ENCODE measurements around the gene PCSK6.
A peak's percentile ranks its signal among the peaks of the same experiment; 100 is the strongest.
"Not testable (repeated sequence)": the region's sequence is repeated elsewhere in the genome, so short reads cannot be mapped to it uniquely, and the experiment has no call there.

PCSK6 gene

DNA sequence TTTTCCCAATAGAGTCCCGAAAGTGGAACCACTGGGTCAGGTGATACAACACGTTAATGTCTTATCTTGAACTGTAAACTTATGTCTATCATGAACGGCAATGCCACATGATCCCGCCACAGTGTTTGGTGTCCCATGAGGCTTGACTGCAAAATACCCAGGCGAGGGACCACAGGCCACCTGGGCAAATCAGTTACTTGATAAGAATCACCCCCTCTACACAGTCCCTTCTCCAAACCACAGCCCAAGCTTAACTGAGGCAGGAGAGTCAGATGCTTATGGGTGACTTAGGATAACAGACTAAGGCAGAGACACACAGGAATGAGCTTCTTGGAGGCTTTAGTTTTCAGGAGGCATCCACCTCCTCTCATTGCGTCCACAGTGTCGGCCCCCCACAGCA lies 151.5 kb downstream of the PCSK6 start:
- no peak for TF ChIP-seq HDGF (IDR thresholded peaks at IDR 0.05; ENCODE audit: borderline replicate concordance)
- no peak for TF ChIP-seq L3MBTL2 (conservative IDR thresholded peaks at IDR 0.05)
- TF ChIP-seq, protein P1, sequence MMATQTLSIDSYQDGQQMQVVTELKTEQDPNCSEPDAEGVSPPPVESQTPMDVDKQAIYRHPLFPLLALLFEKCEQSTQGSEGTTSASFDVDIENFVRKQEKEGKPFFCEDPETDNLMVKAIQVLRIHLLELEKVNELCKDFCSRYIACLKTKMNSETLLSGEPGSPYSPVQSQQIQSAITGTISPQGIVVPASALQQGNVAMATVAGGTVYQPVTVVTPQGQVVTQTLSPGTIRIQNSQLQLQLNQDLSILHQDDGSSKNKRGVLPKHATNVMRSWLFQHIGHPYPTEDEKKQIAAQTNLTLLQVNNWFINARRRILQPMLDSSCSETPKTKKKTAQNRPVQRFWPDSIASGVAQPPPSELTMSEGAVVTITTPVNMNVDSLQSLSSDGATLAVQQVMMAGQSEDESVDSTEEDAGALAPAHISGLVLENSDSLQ (IDR thresholded peaks at IDR 0.05), result no peak
- no peak for TF ChIP-seq FOXA1 (IDR thresholded peaks at IDR 0.05)
- no peak for TF ChIP-seq SP1 (IDR thresholded peaks at IDR 0.05)
- TF ChIP-seq CTBP1 (IDR thresholded peaks at IDR 0.05; ENCODE audit: borderline replicate concordance), result no peak
- no peak for TF ChIP-seq BHLHE40 (IDR thresholded peaks at IDR 0.05; ENCODE audit: borderline replicate concordance)
- no peak for TF ChIP-seq ELF4 (IDR thresholded peaks at IDR 0.05)
- TF ChIP-seq FOXM1 (IDR thresholded peaks at IDR 0.05; ENCODE audit: borderline replicate concordance), result no peak
- TF ChIP-seq ZNF384 (IDR thresholded peaks at IDR 0.05), result no peak
- TF ChIP-seq TARDBP (IDR thresholded peaks at IDR 0.05), result no peak
- TF ChIP-seq LEF1 (IDR thresholded peaks at IDR 0.05; ENCODE audit: borderline replicate concordance), result no peak
- no peak for TF ChIP-seq FOXK2 (IDR thresholded peaks at IDR 0.05)
- POLR2A ChIA-PET, result no interaction called here
- CTCF ChIA-PET, result no interaction called here
- DNase-seq (ENCODE audit: extremely low spot score), result no peak

DNA sequence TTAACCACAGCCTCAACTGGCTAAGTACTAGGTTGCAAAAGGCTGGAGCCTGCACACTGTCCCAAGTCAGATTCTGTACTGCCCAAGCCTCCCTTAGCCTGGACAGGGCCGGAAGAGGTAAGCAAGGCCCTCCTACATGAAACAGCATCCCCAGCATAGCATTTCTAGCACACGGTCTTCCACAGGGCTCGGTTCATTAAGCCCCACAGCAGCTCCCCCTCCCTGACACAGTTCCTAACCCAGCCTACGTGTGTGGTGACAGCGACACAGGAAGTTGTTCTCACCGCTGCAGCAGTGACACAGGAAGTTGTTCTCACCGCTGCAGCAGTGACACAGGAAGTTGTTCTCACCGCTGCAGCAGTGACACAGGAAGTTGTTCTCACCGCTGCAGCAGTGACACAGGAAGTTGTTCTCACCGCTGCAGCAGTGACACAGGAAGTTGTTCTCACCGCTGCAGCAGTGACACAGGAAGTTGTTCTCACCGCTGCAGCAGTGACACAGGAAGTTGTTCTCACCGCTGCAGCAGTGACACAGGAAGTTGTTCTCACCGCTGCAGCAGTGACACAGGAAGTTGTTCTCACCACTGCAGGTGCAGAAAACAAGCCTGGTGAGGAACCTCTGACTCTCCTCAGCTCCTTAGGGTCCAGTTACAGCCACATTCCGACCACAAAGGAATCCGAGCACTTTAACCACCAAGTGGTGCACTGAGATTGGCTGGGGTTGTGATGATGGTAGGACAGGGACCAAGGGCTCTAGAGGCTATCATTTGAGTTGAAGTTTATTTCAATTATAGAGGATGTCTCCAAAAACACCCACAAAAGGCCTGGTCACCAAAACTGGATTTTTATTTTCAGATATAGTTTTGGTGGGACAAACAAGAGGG lies 155.4 kb downstream of the PCSK6 start:
- TF ChIP-seq L3MBTL2 (conservative IDR thresholded peaks at IDR 0.05), result peak; percentile 46
- DNase-seq (ENCODE audit: extremely low spot score), result peak; percentile 79
- POLR2A ChIA-PET, result interaction anchor here (0.6 to 1.4 kb wide), 3 partner anchors 38 to 162 kb away, joined by 3 to 4 read pairs (median 3); no protein-coding TSS in a partner anchor
- CTCF ChIA-PET, result not testable (repeated sequence)

DNA sequence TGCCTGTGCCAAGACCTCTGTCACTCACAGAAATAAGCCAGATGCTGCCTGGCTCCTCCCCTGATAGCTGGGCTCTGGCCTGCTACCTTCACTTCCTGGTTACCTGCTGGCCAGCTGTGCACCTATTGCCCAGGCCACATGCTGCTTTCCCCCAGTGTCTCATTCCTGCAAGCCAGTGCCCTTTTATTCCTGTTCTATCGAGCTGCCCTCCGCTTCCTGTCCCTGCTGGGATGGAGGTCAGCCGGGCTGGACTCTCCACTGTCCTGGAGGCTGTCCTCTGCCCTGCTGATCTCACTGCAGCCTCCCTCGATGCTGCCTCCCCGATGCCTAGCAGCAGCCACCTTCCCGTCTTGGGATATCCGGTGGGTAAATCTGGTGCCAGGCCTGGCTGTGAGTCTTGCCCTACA lies 157.4 kb downstream of the PCSK6 start:
- DNase-seq (ENCODE audit: extremely low spot score), result no peak
- ChIA-PET POLR2A (no interaction called here), CTCF (no interaction called here)
- no peak for TF ChIP-seq ZNF384 (IDR thresholded peaks at IDR 0.05)
- no peak for TF ChIP-seq ARNT (IDR thresholded peaks at IDR 0.05)
- TF ChIP-seq L3MBTL2 (conservative IDR thresholded peaks at IDR 0.05), result no peak
- no peak for TF ChIP-seq LEF1 (IDR thresholded peaks at IDR 0.05; ENCODE audit: borderline replicate concordance)
- TF ChIP-seq SUZ12 (IDR thresholded peaks at IDR 0.05), result no peak
- TF ChIP-seq HDGF (IDR thresholded peaks at IDR 0.05; ENCODE audit: borderline replicate concordance), result no peak
- no peak for TF ChIP-seq TARDBP (IDR thresholded peaks at IDR 0.05)
- no peak for TF ChIP-seq SP1 (IDR thresholded peaks at IDR 0.05)
- no peak for TF ChIP-seq FOXA1 (IDR thresholded peaks at IDR 0.05)
- no peak for TF ChIP-seq NFRKB (IDR thresholded peaks at IDR 0.05)
- no peak for TF ChIP-seq ELF4 (IDR thresholded peaks at IDR 0.05)
- TF ChIP-seq, protein P1 (IDR thresholded peaks at IDR 0.05), result no peak
- no peak for TF ChIP-seq BHLHE40 (IDR thresholded peaks at IDR 0.05; ENCODE audit: borderline replicate concordance)
- no peak for TF ChIP-seq FOXM1 (IDR thresholded peaks at IDR 0.05; ENCODE audit: borderline replicate concordance)
- TF ChIP-seq FOXK2 (IDR thresholded peaks at IDR 0.05), result no peak
- no peak for TF ChIP-seq CTBP1 (IDR thresholded peaks at IDR 0.05; ENCODE audit: borderline replicate concordance)

DNA sequence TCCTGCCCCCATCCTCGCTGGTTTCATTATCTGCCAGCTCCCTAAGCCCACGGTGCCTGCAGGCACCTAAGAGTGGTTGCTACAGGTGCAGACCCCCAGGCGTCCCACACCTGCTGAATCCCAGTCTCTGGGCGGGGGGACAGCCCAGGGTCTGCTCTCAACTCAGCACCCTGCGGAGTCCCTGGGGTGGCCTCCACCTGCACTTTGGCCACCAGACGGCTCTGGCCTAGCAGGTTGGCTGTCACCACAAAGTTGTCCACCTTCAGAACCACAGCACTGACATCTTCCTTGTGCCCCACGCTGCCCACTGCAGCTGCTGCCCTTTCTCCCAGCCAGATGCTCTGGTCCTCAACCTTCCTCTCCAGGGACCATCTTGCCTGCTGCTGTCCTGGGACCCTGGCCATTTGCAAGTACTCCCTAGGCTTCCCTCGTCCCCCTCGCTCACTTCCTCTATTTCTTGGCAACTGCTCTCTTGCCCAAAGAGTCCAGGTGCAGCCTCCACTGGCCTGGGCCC lies 159.6 kb downstream of the PCSK6 start:
- TF ChIP-seq ARNT (IDR thresholded peaks at IDR 0.05), result no peak
- TF ChIP-seq CTBP1 (IDR thresholded peaks at IDR 0.05; ENCODE audit: borderline replicate concordance), result no peak
- no peak for TF ChIP-seq NFRKB (IDR thresholded peaks at IDR 0.05)
- no peak for TF ChIP-seq HDGF (IDR thresholded peaks at IDR 0.05; ENCODE audit: borderline replicate concordance)
- TF ChIP-seq ELF4 (IDR thresholded peaks at IDR 0.05), result no peak
- TF ChIP-seq L3MBTL2 (conservative IDR thresholded peaks at IDR 0.05), result no peak
- TF ChIP-seq, protein P1 (IDR thresholded peaks at IDR 0.05), result no peak
- no peak for TF ChIP-seq ZNF384 (IDR thresholded peaks at IDR 0.05)
- TF ChIP-seq SUZ12 (IDR thresholded peaks at IDR 0.05), result no peak
- TF ChIP-seq SP1 (IDR thresholded peaks at IDR 0.05), result no peak
- no peak for TF ChIP-seq BHLHE40 (IDR thresholded peaks at IDR 0.05; ENCODE audit: borderline replicate concordance)
- no peak for TF ChIP-seq FOXA1 (IDR thresholded peaks at IDR 0.05)
- no peak for TF ChIP-seq LEF1 (IDR thresholded peaks at IDR 0.05; ENCODE audit: borderline replicate concordance)
- TF ChIP-seq TARDBP (IDR thresholded peaks at IDR 0.05), result no peak
- no peak for TF ChIP-seq FOXM1 (IDR thresholded peaks at IDR 0.05; ENCODE audit: borderline replicate concordance)
- ChIA-PET CTCF (no interaction called here), POLR2A (no interaction called here)
- no peak for DNase-seq (ENCODE audit: extremely low spot score)

DNA sequence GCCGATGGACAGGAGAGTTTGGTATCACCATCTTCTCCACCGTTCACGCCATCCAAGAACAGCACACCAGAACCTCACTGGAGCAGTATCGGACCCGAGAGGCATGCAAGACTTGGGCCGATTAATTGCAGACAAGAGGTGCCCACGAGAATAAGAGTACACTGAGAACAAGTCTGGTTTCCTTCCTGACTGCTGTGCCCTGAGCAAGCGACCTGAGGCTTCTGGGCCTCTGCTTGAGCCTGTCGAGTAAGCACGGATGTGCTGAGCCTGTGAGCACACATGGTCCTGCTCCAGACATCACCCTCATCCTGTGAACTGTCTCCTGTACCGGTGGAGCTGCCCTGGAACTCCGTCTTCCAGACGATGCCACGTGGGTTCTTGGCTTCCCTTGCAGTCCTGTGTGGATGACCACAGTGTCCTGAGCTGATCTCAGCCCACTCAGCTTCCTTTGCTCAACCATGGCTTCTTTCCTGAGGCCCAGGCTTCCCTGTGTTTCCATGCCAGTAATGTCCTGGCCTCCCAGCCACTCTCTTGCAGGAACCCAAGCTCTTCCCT lies 160.1 kb downstream of the PCSK6 start:
- no peak for DNase-seq (ENCODE audit: extremely low spot score)
- TF ChIP-seq FOXA1 (IDR thresholded peaks at IDR 0.05), result no peak
- TF ChIP-seq CTBP1 (IDR thresholded peaks at IDR 0.05; ENCODE audit: borderline replicate concordance), result no peak
- TF ChIP-seq L3MBTL2 (conservative IDR thresholded peaks at IDR 0.05), result no peak
- no peak for TF ChIP-seq SP1 (IDR thresholded peaks at IDR 0.05)
- TF ChIP-seq LEF1 (IDR thresholded peaks at IDR 0.05; ENCODE audit: borderline replicate concordance), result no peak
- TF ChIP-seq TARDBP (IDR thresholded peaks at IDR 0.05), result no peak
- TF ChIP-seq ELF4 (IDR thresholded peaks at IDR 0.05), result no peak
- TF ChIP-seq, protein P1 (IDR thresholded peaks at IDR 0.05), result no peak
- no peak for TF ChIP-seq FOXK2 (IDR thresholded peaks at IDR 0.05)
- TF ChIP-seq ZNF384 (IDR thresholded peaks at IDR 0.05), result no peak
- no peak for TF ChIP-seq HDGF (IDR thresholded peaks at IDR 0.05; ENCODE audit: borderline replicate concordance)
- TF ChIP-seq BHLHE40 (IDR thresholded peaks at IDR 0.05; ENCODE audit: borderline replicate concordance), result no peak
- no peak for TF ChIP-seq SUZ12 (IDR thresholded peaks at IDR 0.05)
- TF ChIP-seq FOXM1 (IDR thresholded peaks at IDR 0.05; ENCODE audit: borderline replicate concordance), result no peak
- TF ChIP-seq NFRKB (IDR thresholded peaks at IDR 0.05), result no peak
- no peak for TF ChIP-seq ARNT (IDR thresholded peaks at IDR 0.05)
- POLR2A ChIA-PET, result no interaction called here
- CTCF ChIA-PET, result no interaction called here
